HCT116 (cell line): Measurements from ENCODE around the gene DLG2. TPM values are rescaled to one million over a fixed set of nuclear protein-coding genes. Genes with fewer than 3 reads are reported as not detected.

Source experiments
- ATAC-seq: fragments of 200-7000 bp; cut with Tn5 transposase; 2 replicates; pipeline ENCODE4 v1.9.1; 2020; ENCODE audit warnings: mild to moderate bottlenecking, moderate library complexity
- BruUV-seq: library from RNA; stranded (reverse); fragments of 400-500 nt; replicated peaks from 2 replicates; lab custom pipeline; 2021; lab: Mats Ljungman, UMichigan
- CTCF ChIA-PET: fragments of 300-600 bp; sonication (Branson Sonifier 250); formaldehyde crosslinking; loops from one replicate; lab custom pipeline; 2021; ENCODE audit warnings: antibody characterized with exemption; lab: Charles Lee
- POLR2A ChIA-PET: fragments of 300-600, 350-600 bp; sonication (Branson Sonifier 250); formaldehyde crosslinking; loops from one replicate; lab custom pipeline; 2021; ENCODE audit warnings: antibody characterized with exemption; lab: Charles Lee
- RAD21 ChIA-PET, 2 experiments: fragments of 300-600 bp; sonication (Branson Sonifier 250); formaldehyde crosslinking; loops; one replicate each; lab custom pipeline; 2023; ENCODE audit warnings: low total read pairs in 2 of 2; ENCODE audit not compliant: uncharacterized antibody in 2 of 2, unreplicated experiment in 2 of 2, low non-redundant PET in 1 of 2; lab: Charles Lee
- DNase-seq: peaks from one replicate; pipeline ENCODE4 v3.0.0-alpha.2; 2010; ENCODE audit warnings: low read depth, low spot score
- H2AFZ ChIP-seq: fragments of 200-600 bp; shearing (Covaris generic), sonication (generic); 2 replicates; pipeline ENCODE4 v1.6.1; 2017; ENCODE audit warnings: low read depth, mixed run types, mixed read lengths, antibody characterized with exemption, low read length; ENCODE audit not compliant: poor library complexity, severe bottlenecking
- H3K27ac ChIP-seq: 2 replicates; pipeline ENCODE4 v1.5.1; 2012; ENCODE audit warnings: low read depth, low read length
- H3K27me3 ChIP-seq: fragments of 200-600 bp; sonication (generic); 2 replicates; pipeline ENCODE4 v1.6.1; 2016; ENCODE audit warnings: mixed run types, low read length, mixed read lengths; ENCODE audit not compliant: insufficient read depth
- H3K36me3 ChIP-seq, 2 experiments: fragments of 200-500 bp in 1 of 2; fragments of 200-600 bp in 1 of 2; sonication (Bioruptor generic) in 1 of 2; sonication (generic) in 1 of 2; 2 replicates each; pipeline versions ENCODE4 v1.5.1 to v1.6.1; 2014 to 2016; ENCODE audit warnings: low read length in 2 of 2, inconsistent platforms in 1 of 2, mixed read lengths in 1 of 2, mixed run types in 1 of 2; ENCODE audit not compliant: insufficient read depth in 2 of 2, control insufficient read depth in 1 of 2
- H3K4me1 ChIP-seq, 2 experiments: fragments of 200-600 bp in 1 of 2; sonication (generic) in 1 of 2; 2 replicates each; pipeline versions ENCODE4 v1.5.1 to v1.6.1; 2012 to 2017; ENCODE audit warnings: low read length in 2 of 2, inconsistent platforms in 1 of 2, mild to moderate bottlenecking in 1 of 2, mixed read lengths in 1 of 2, mixed run types in 1 of 2, moderate library complexity in 1 of 2; ENCODE audit not compliant: insufficient read depth in 2 of 2, control insufficient read depth in 1 of 2
- H3K4me2 ChIP-seq: fragments of 200-600 bp; sonication (generic); 2 replicates; pipeline ENCODE4 v1.6.1; 2017; ENCODE audit warnings: mixed run types, low read length, mixed read lengths
- H3K4me3 ChIP-seq, 2 experiments: fragments of 200-600 bp in 1 of 2; sonication (generic) in 1 of 2; replicated peaks in 1 of 2; 2 replicates each; pipeline ENCODE4 v1.5.1; 2011 to 2016; ENCODE audit warnings: low read length in 2 of 2, control low read depth in 1 of 2, low read depth in 1 of 2, mild to moderate bottlenecking in 1 of 2, mixed read lengths in 1 of 2, mixed run types in 1 of 2
- H3K79me2 ChIP-seq: fragments of 200-600 bp; sonication (generic); 2 replicates; pipeline ENCODE4 v1.6.1; 2017; ENCODE audit warnings: mild to moderate bottlenecking, mixed run types, low read length, moderate library complexity, mixed read lengths; ENCODE audit not compliant: insufficient read depth
- H3K9ac ChIP-seq: fragments of 200-600 bp; sonication (generic); 2 replicates; pipeline ENCODE4 v1.6.1; 2016; ENCODE audit warnings: low read length, mixed read lengths
- H3K9me2 ChIP-seq: fragments of 200-600 bp; sonication (generic), shearing (Covaris generic); 2 replicates; pipeline ENCODE4 v1.6.1; 2017; ENCODE audit warnings: mixed run types, mild to moderate bottlenecking, moderate library complexity; ENCODE audit not compliant: insufficient read depth
- H3K9me3 ChIP-seq, 2 experiments: fragments of 200-500 bp in 1 of 2; fragments of 200-600 bp in 1 of 2; sonication (Bioruptor generic) in 1 of 2; sonication (generic) in 1 of 2; 2 replicates each; pipeline ENCODE4 v1.6.1; 2014 to 2017; ENCODE audit warnings: low read length in 2 of 2, mixed read lengths in 2 of 2, inconsistent platforms in 1 of 2, low read depth in 1 of 2, mild to moderate bottlenecking in 1 of 2, mixed run types in 1 of 2, moderate library complexity in 1 of 2; ENCODE audit not compliant: control insufficient read depth in 1 of 2, insufficient read depth in 1 of 2
- H4K20me1 ChIP-seq: fragments of 200-600 bp; sonication (generic), shearing (Covaris generic); 2 replicates; pipeline ENCODE4 v1.6.1; 2017; ENCODE audit warnings: mixed run types, mild to moderate bottlenecking, moderate library complexity; ENCODE audit not compliant: insufficient read depth
- CBX3 ChIP-seq: IDR thresholded peaks from 2 replicates; pipeline ENCODE4 v1.6.1; 2012; ENCODE audit warnings: low read depth
- CTCF ChIP-seq, 3 experiments: fragments of 200-600 bp in 1 of 3; sonication (generic) in 1 of 3; IDR thresholded peaks in 2 of 3; conservative IDR thresholded peaks in 1 of 3; 2 replicates each; pipeline ENCODE4 v1.5.1; 2012 to 2017; ENCODE audit warnings: low read depth in 2 of 3, low read length in 2 of 3, antibody characterized with exemption in 1 of 3, borderline replicate concordance in 1 of 3, control low read depth in 1 of 3, mild to moderate bottlenecking in 1 of 3, mixed read lengths in 1 of 3, mixed run types in 1 of 3, moderate library complexity in 1 of 3; ENCODE audit not compliant: insufficient read depth in 1 of 3
- EGR1 ChIP-seq: IDR thresholded peaks from 2 replicates; pipeline ENCODE4 v1.6.1; 2012; ENCODE audit warnings: low read depth
- ELF1 ChIP-seq: IDR thresholded peaks from 2 replicates; pipeline ENCODE4 v1.6.1; 2012; ENCODE audit warnings: low read depth, borderline replicate concordance
- EZH2phosphoT487 ChIP-seq: fragments of 200-600 bp; IDR thresholded peaks from 2 replicates; pipeline ENCODE4 v1.6.1; 2018; ENCODE audit warnings: antibody characterized with exemption, borderline replicate concordance
- JUND ChIP-seq: IDR thresholded peaks from 2 replicates; pipeline ENCODE4 v1.6.1; 2012
- POLR2AphosphoS5 ChIP-seq: IDR thresholded peaks from 2 replicates; pipeline ENCODE4 v1.6.1; 2011; ENCODE audit warnings: mild to moderate bottlenecking, low read depth, low read length, moderate library complexity
- RAD21 ChIP-seq: IDR thresholded peaks from 2 replicates; pipeline ENCODE4 v1.6.1; 2012; ENCODE audit warnings: low read depth, mild to moderate bottlenecking
- REST ChIP-seq: IDR thresholded peaks from 2 replicates; pipeline ENCODE4 v1.6.1; 2012; ENCODE audit warnings: low read depth
- SIN3A ChIP-seq: IDR thresholded peaks from 2 replicates; pipeline ENCODE4 v1.6.1; 2012; ENCODE audit warnings: low read depth
- SP1 ChIP-seq: IDR thresholded peaks from 2 replicates; pipeline ENCODE4 v1.6.1; 2012; ENCODE audit warnings: low read depth
- TCF7L2 ChIP-seq: IDR thresholded peaks from 2 replicates; pipeline ENCODE4 v1.7.0; 2011; ENCODE audit warnings: borderline replicate concordance, inconsistent platforms; ENCODE audit not compliant: insufficient read depth, insufficient read length; ENCODE audit errors: extremely low read depth
- YY1 ChIP-seq: IDR thresholded peaks from 2 replicates; pipeline ENCODE4 v1.6.1; 2011; ENCODE audit warnings: low read length, low read depth, moderate library complexity, mild to moderate bottlenecking; ENCODE audit not compliant: insufficient replicate concordance; ENCODE audit errors: extremely low read depth
- ZBTB33 ChIP-seq: IDR thresholded peaks from 2 replicates; pipeline ENCODE4 v1.6.1; 2011; ENCODE audit warnings: mild to moderate bottlenecking, low read length, moderate library complexity; ENCODE audit not compliant: insufficient replicate concordance; ENCODE audit errors: extremely low read depth
- ZNF274 ChIP-seq: fragments of 200-500 bp; sonication (Bioruptor generic); IDR thresholded peaks from 2 replicates; pipeline ENCODE4 v1.6.1; 2014; ENCODE audit warnings: mild to moderate bottlenecking, low read depth, low read length, inconsistent platforms
- intact Hi-C: fragments of 100-400 bp; cut with micrococcal nuclease; formaldehyde crosslinking; loops from 2 replicates; pipeline ENCODE4 v1.10.0; 2022
- total RNA-seq: library from RNA; stranded (reverse); gene quantifications from one replicate; pipeline ENCODE4 v1.2.1, GENCODE V29; 2021; ENCODE audit not compliant: unreplicated experiment

The DLG2 gene
- total RNA-seq, 1 experiment from 2014 or later, result 2.4 TPM

- Histone ChIP-seq H3K9me3 (no peaks in the 10 kb centered on the region), H3K4me3 (no peak overlapping the region), H2AFZ (no peak overlapping the region), H3K9me2 (no peaks in the 10 kb centered on the region), H3K4me2 (no peak overlapping the region), H3K27me3 (peaks cover 11% of the 10 kb centered on the region; the same call in 1 of the 2 replicates), H3K36me3 (no peaks in the 10 kb centered on the region), H3K9ac (no peak overlapping the region), H4K20me1 (no peaks in the 10 kb centered on the region), H3K27ac (no peak overlapping the region), H3K79me2 (no peaks in the 10 kb centered on the region), H3K4me1 (no peaks in the 10 kb centered on the region)
- TF ChIP-seq RAD21 (no peak), SP1 (no peak), JUND (no peak), EGR1 (no peak), TCF7L2 (no peak), POLR2AphosphoS5 (no peak), EZH2phosphoT487 (no peak), YY1 (no peak), REST (no peak), ZBTB33 (no peak), ZNF274 (no peak), CBX3 (no peak), SIN3A (no peak), CTCF (IDR thresholded peaks at IDR 0.05 in 2 of 3, conservative IDR thresholded peaks at IDR 0.05 in 1 of 3; ENCODE audit: borderline replicate concordance in 1 of 3, insufficient read depth in 1 of 3, low read depth in 2 of 3, low read length in 2 of 3) (no peak), ELF1 (no peak)
- RAD21 ChIA-PET, result no interaction called here
- DNase-seq (no peak), ATAC-seq (no peak)
- intact Hi-C loops, result no loop called here
- POLR2A ChIA-PET, result no interaction called here
- CTCF ChIA-PET, result no interaction called here
- no TSS peak for BruUV-seq
Measured at GRCh38 chr11:84870486-84870885, 756.7 kb downstream of the DLG2 start.
